Fibroblast of lung (primary cell): ENCODE measurements around the gene HOXC11. TPM values are rescaled to one million over a fixed set of nuclear protein-coding genes. Genes with fewer than 3 reads are reported as not detected.

Experiments used
- DNase-seq, 2 donors: peaks; one replicate each; pipeline versions ENCODE4 v3.0.0 to v3.0.0-alpha.2; 2010; ENCODE audit warnings: low read depth in 2 of 2
- H2AFZ ChIP-seq: 2 replicates; pipeline ENCODE4 v1.5.1; 2012; ENCODE audit warnings: low read length, control low read depth, inconsistent platforms
- H3K27ac ChIP-seq: 2 replicates; pipeline ENCODE4 v1.5.1; 2011; ENCODE audit warnings: low read length, control low read depth; ENCODE audit not compliant: insufficient read depth
- H3K27me3 ChIP-seq: 2 replicates; pipeline ENCODE4 v1.5.1; 2011; ENCODE audit warnings: mild to moderate bottlenecking, low read length; ENCODE audit not compliant: control insufficient read depth, insufficient read depth
- H3K36me3 ChIP-seq: 2 replicates; pipeline ENCODE4 v1.5.1; 2011; ENCODE audit warnings: low read length; ENCODE audit not compliant: control insufficient read depth, insufficient read depth
- H3K4me1 ChIP-seq: 2 replicates; pipeline ENCODE4 v1.5.1; 2011; ENCODE audit warnings: low read length; ENCODE audit not compliant: control insufficient read depth, insufficient read depth; ENCODE audit errors: extremely low read depth
- H3K4me2 ChIP-seq: 2 replicates; pipeline ENCODE4 v1.5.1; 2011; ENCODE audit warnings: low read length, control low read depth; ENCODE audit not compliant: insufficient read depth; ENCODE audit errors: extremely low read depth
- H3K4me3 ChIP-seq, 4 experiments: fragments of 200-600 bp in 1 of 4; sonication (generic) in 1 of 4; replicated peaks in 1 of 4; 2 replicates each; pipeline ENCODE4 v1.5.1; 2011 to 2016; ENCODE audit warnings: low read length in 4 of 4, low read depth in 3 of 4, mild to moderate bottlenecking in 3 of 4, control low read depth in 2 of 4, inconsistent platforms in 1 of 4, mixed read lengths in 1 of 4; ENCODE audit not compliant: insufficient read depth in 1 of 4; ENCODE audit errors: control extremely low read depth in 1 of 4
- H3K79me2 ChIP-seq: 2 replicates; pipeline ENCODE4 v1.5.1; 2012; ENCODE audit warnings: mild to moderate bottlenecking, low read length, inconsistent platforms; ENCODE audit not compliant: control insufficient read depth, insufficient read depth
- H3K9ac ChIP-seq: 2 replicates; pipeline ENCODE4 v1.5.1; 2011; ENCODE audit warnings: mild to moderate bottlenecking, low read length, control low read depth; ENCODE audit not compliant: insufficient read depth
- H3K9me3 ChIP-seq: 2 replicates; pipeline ENCODE4 v1.5.1; 2012; ENCODE audit warnings: low read depth, low read length; ENCODE audit not compliant: control insufficient read depth, insufficient read depth
- H4K20me1 ChIP-seq: 2 replicates; pipeline ENCODE4 v1.5.1; 2011; ENCODE audit warnings: low read length; ENCODE audit not compliant: control insufficient read depth, insufficient read depth; ENCODE audit errors: extremely low read depth
- EZH2 ChIP-seq: IDR thresholded peaks from 2 replicates; pipeline ENCODE4 v1.5.1; 2012; ENCODE audit warnings: low read length, control low read depth, mild to moderate bottlenecking; ENCODE audit errors: missing control alignments
- polyA plus RNA-seq, 2 donors: library from polyadenylated mRNA; depleted of rRNA in 1 of 2; stranded (reverse) in 1 of 2; unstranded in 1 of 2; fragments of >200 nt; gene quantifications; 2 replicates each; pipeline ENCODE4 v1.2.1, GENCODE V29; 2011 to 2012; ENCODE audit warnings: missing spikeins in 1 of 2
- total RNA-seq: library from RNA; depleted of rRNA; stranded (reverse); fragments of >200 nt; gene quantifications from 2 replicates; pipeline ENCODE4 v1.2.1, GENCODE V29; 2014
- TF ChIP-seq, protein P1 (sequence below), 2 donors: IDR thresholded peaks in 1 of 2; conservative IDR thresholded peaks in 1 of 2; 1 replicate in 1 of 2; 2 replicates in 1 of 2; pipeline ENCODE4 v1.5.1; 2011 to 2012; ENCODE audit warnings: low read length in 2 of 2, control low read depth in 1 of 2, inconsistent platforms in 1 of 2, low read depth in 1 of 2, mild to moderate bottlenecking in 1 of 2

The HOXC11 gene
- total and polyA plus RNA-seq, 2 donors (not counting 1 experiment from before 2014, with no cell fraction given), result not detected

DNA sequence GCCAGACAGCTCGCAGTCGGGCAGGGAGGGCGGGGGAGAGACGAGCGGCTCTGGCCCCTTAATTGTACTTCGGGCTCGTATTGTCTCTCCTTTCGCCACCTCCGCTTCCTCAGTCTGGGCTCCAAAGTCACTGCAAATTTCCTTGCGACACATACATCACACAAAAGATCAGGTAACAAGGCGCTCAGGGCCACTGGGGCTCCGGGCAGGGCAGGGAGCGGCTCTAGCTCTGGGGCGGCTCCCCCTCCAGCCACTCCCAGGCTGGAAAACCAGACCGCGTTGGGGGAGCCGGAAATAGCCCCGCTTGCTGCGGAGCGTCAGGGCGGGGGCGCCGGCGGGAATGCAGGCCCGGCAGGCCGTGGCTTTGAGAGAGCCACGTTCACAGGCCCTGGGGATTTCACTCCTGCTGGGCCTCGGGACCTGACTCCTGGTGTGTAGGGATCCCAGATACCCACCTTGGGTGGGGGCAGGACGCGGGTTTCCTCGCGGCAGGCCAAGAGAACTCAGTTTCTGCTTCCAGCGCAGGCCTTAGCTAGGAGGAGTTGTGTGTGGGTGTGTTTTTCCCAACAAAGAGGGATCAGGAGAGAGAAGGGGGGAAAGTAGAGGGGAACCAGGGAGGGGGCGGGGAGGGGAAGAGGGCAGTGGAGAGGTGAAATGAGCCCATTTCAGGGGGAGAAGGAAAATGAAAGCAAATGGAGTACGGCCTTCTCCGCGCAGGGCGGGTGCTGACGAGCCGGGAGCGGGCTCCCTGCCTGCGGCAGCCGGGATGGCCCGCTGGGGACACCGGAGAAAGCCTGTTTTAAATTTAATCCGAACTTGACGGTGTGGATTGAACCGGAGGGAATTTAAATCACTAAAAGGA lies 22.7 kb downstream of the HOXC11 start:
- peaks cover 88% of the 10 kb centered on the region for H3K27me3 ChIP-seq
- H3K79me2 ChIP-seq, result no peaks in the 10 kb centered on the region
- peak overlapping the region; percentile 71 for H3K4me2 ChIP-seq
- no peaks in the 10 kb centered on the region for H4K20me1 ChIP-seq
- peak overlapping the region; percentile 58 for H3K9ac ChIP-seq
- H3K4me1 ChIP-seq, result no peaks in the 10 kb centered on the region
- TF ChIP-seq, protein P1, sequence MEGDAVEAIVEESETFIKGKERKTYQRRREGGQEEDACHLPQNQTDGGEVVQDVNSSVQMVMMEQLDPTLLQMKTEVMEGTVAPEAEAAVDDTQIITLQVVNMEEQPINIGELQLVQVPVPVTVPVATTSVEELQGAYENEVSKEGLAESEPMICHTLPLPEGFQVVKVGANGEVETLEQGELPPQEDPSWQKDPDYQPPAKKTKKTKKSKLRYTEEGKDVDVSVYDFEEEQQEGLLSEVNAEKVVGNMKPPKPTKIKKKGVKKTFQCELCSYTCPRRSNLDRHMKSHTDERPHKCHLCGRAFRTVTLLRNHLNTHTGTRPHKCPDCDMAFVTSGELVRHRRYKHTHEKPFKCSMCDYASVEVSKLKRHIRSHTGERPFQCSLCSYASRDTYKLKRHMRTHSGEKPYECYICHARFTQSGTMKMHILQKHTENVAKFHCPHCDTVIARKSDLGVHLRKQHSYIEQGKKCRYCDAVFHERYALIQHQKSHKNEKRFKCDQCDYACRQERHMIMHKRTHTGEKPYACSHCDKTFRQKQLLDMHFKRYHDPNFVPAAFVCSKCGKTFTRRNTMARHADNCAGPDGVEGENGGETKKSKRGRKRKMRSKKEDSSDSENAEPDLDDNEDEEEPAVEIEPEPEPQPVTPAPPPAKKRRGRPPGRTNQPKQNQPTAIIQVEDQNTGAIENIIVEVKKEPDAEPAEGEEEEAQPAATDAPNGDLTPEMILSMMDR (conservative IDR thresholded peaks at IDR 0.05 in 1 of 2, IDR thresholded peaks at IDR 0.05 in 1 of 2; ENCODE audit: low read depth in 1 of 2, low read length in 2 of 2), result no peak
- peak; percentile 8 for TF ChIP-seq EZH2
- H3K9me3 ChIP-seq, result no peaks in the 10 kb centered on the region
- peak overlapping the region; percentile 13 to 45 (median 38) for H3K4me3 ChIP-seq
- no peak overlapping the region for H3K27ac ChIP-seq
- H3K36me3 ChIP-seq, result no peaks in the 10 kb centered on the region
- no peak for DNase-seq
- peak overlapping the region; percentile 69 for H2AFZ ChIP-seq

DNA sequence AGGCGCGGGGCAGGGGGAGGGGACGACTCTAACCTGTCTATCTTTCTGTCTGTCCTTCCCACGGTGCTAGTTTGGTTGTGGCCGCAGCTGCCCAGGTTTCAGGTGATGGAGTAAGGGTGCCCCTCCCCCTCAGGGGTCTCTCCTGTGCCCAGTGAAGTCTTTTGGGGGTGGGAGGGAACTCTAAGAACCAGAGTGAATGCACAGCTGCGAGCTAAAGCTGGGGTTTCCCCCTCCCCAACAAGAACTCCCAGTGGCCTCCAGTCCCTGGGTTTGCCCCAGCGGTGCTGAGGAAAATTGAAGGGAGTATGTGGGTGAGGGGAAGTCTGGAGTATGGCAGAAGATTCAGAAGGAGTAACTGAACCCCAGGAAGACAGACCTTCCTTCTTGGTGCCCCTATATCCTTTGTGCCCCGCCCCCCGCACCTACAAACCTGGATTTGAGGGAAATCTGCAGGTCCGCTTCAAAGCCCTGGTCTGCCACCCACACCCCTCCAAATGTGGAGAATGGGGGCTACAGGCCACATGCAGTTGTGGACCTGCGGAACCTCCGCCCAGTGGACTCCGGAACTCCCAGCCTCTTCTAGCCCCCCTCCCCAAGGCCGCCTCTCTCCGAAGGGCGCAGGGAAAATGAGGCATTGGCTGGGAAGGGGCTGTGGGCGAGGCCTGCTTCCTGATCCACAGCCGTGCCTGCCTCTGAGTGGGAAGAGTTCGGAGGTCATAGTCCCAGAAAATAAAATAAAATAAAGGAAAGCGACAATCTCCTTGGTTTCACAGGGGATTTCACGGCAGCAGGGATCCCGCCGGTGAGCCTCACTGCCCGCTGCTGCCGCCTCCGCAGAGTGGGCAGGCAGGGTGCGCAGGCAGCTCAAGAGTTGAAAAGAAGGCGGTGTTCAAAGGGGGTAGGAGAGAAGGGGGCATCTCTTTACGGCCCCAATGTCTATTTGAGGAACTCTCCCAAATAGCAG lies 23.6 kb downstream of the HOXC11 start:
- Histone ChIP-seq H3K27ac (no peak overlapping the region), H4K20me1 (no peaks in the 10 kb centered on the region), H3K79me2 (no peaks in the 10 kb centered on the region), H2AFZ (no peak overlapping the region), H3K4me1 (no peaks in the 10 kb centered on the region), H3K9me3 (no peaks in the 10 kb centered on the region), H3K4me2 (no peak overlapping the region), H3K4me3 (peak overlapping the region in 1 of 4 experiments; percentile 45), H3K36me3 (no peaks in the 10 kb centered on the region), H3K27me3 (peaks cover 88% of the 10 kb centered on the region), H3K9ac (no peak overlapping the region)
- no peak for DNase-seq
- TF ChIP-seq EZH2, result no peak
- TF ChIP-seq, protein P1 (conservative IDR thresholded peaks at IDR 0.05 in 1 of 2, IDR thresholded peaks at IDR 0.05 in 1 of 2; ENCODE audit: low read depth in 1 of 2, low read length in 2 of 2), result no peak
